Renal pelvis (tissue), 12 donors: ENCODE results near the gene HERPUD2. TPM values are rescaled to one million over a fixed set of nuclear protein-coding genes. Genes with fewer than 3 reads are reported as not detected.

Source experiments
- DNase-seq: peaks from one replicate; pipeline ENCODE4 v3.0.0-alpha.2; 2013
- long read RNA-seq, 16 experiments: transcript quantifications; one replicate each; lab custom pipeline, GENCODE V29; 2026
- polyA plus RNA-seq, 3 donors: library from polyadenylated mRNA; unstranded; fragments of 120-200 nt; gene quantifications; one replicate each; pipeline ENCODE4 v1.2.1, GENCODE V29; 2013; ENCODE audit not compliant: insufficient read length in 3 of 3

Gene HERPUD2, protein sequence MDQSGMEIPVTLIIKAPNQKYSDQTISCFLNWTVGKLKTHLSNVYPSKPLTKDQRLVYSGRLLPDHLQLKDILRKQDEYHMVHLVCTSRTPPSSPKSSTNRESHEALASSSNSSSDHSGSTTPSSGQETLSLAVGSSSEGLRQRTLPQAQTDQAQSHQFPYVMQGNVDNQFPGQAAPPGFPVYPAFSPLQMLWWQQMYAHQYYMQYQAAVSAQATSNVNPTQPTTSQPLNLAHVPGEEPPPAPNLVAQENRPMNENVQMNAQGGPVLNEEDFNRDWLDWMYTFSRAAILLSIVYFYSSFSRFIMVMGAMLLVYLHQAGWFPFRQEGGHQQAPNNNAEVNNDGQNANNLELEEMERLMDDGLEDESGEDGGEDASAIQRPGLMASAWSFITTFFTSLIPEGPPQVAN
- 10 to 100 TPM; 27.4 to 42.6 (median 35.2) TPM for polyA plus RNA-seq
- long read RNA-seq, donor 1, partial matches to known transcripts, result 0 of 1 reads
- long read RNA-seq, donor 1, other reads (novel, unspliced or antisense), result 0 of 1 reads
- long read RNA-seq, donor 2, partial matches to known transcripts, result 61 of 68 reads
- long read RNA-seq, donor 2, other reads (novel, unspliced or antisense), result 0 of 68 reads
- long read RNA-seq, donor 3, partial matches to known transcripts, result 0 of 1 reads
- long read RNA-seq, donor 3, other reads (novel, unspliced or antisense), result 0 of 1 reads
- long read RNA-seq, donor 4, partial matches to known transcripts, result 6 of 8 reads
- long read RNA-seq, donor 4, other reads (novel, unspliced or antisense), result 0 of 8 reads
- long read RNA-seq, donor 5, partial matches to known transcripts, result 22 of 23 reads
- long read RNA-seq, donor 5, other reads (novel, unspliced or antisense), result 0 of 23 reads
- long read RNA-seq, donor 6, partial matches to known transcripts, result 7 of 11 reads
- long read RNA-seq, donor 6, other reads (novel, unspliced or antisense), result 0 of 11 reads
- long read RNA-seq, donor 7, partial matches to known transcripts, result 5 of 8 reads
- long read RNA-seq, donor 7, other reads (novel, unspliced or antisense), result 0 of 8 reads
- long read RNA-seq, donor 8, partial matches to known transcripts, result 49 of 51 reads
- long read RNA-seq, donor 8, other reads (novel, unspliced or antisense), result 0 of 51 reads
- long read RNA-seq, donor 9, partial matches to known transcripts, result 0 of 4 reads
- long read RNA-seq, donor 9, other reads (novel, unspliced or antisense), result 0 of 4 reads
- long read RNA-seq, donor 10, partial matches to known transcripts, result 6 of 10 reads
- long read RNA-seq, donor 10, other reads (novel, unspliced or antisense), result 0 of 10 reads
- long read RNA-seq, donor 11, transcript HERPUD2-202 (8 exons, 3,057 nt), result major isoform, 5 of 11 reads
- long read RNA-seq, donor 11, partial matches to known transcripts, result 5 of 11 reads
- long read RNA-seq, donor 11, other reads (novel, unspliced or antisense), result 0 of 11 reads
- long read RNA-seq, donor 12, partial matches to known transcripts, result 0 of 6 reads
- long read RNA-seq, donor 12, other reads (novel, unspliced or antisense), result 0 of 6 reads
- long read RNA-seq, donor 13, partial matches to known transcripts, result 16 of 18 reads
- long read RNA-seq, donor 13, other reads (novel, unspliced or antisense), result 0 of 18 reads
- long read RNA-seq, donor 14, transcript HERPUD2-202 (8 exons, 3,057 nt), result major isoform, 6 of 20 reads
- long read RNA-seq, donor 14, partial matches to known transcripts, result 12 of 20 reads
- long read RNA-seq, donor 14, other reads (novel, unspliced or antisense), result 0 of 20 reads
- long read RNA-seq, donor 15, partial matches to known transcripts, result 28 of 32 reads
- long read RNA-seq, donor 15, other reads (novel, unspliced or antisense), result 0 of 32 reads
- long read RNA-seq, donor 16, result 0 reads

DNA sequence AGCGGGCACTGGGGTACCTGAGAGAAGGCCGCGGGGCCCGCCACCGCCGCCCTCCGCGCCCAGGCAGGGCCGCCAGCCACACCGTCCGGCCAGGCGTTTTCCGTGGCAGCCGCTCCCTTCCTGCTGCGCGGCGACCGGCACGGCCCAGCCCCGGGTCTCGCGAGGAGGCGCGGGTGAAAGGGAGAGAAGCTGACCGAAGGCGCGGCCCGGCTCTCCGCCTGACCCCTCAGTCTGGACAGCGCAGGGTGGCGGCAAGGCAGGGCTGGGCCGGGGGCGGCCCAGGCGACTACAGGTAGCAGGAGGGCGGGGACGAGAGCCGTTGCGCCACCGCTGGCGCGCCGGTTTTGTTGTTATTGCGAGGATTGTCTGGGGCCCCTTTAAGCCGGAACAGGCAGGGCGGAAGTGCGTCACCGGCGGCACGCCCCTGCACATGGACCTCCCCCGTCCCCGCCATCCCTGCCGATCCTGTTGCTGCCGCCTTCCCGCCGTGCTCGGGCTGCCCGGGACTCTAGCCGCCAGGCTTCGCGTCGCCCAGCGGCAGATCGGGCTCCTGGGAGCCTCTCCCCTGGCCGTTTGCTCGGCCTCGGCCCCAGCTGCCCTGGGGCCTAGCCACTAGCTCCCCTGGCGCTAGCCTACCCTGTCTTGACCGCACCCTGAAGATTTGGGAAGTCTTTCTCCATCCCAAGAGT lies at the start of gene HERPUD2:
Gene HERPUD2, minus strand, starts transcription at position 352 of the 689 bp plus-strand sequence. CDS start 805 bp downstream, outside the sequence.
- peak; percentile 93 for DNase-seq

DNA sequence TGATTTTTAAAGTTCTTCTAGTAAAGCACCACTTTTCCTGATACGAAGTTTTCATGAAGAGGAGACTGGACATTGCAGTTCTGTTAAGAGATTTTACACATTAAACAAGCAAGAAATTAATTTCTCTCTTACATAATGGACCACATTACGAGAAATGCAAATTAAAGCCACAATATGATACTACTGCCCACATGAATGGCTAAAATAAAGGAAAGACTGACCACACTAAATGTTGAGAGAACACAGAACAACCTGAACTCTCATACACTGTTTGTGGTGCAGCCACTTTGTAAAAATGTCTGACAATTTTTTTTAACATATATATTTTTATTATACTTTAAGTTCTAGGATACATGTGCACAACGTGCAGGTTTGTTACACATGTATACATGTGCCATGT lies 44.0 kb upstream of the HERPUD2 start:
- DNase-seq, result no peak

DNA sequence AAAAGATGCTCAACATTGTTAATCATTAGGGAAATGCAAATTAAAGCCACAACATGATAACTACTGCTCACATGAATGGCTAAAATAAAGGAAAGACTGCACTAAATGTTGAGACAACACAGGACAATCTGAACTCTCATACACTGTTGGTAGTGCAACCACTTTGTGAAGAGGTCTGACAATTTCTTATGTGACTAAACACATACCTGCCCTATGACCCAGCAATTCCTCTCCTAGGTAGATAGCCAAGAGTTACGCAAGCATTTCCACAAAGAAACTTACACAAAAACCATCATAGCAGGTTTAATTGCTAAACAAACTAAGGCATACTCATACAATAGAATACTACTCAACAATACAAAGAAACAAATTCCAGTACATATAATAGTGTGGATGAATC lies 41.8 kb upstream of the HERPUD2 start:
- DNase-seq, result no peak

- no peak for DNase-seq
Observed at GRCh38 chr7:35735396-35735795, 40.5 kb upstream of the HERPUD2 start.

DNA sequence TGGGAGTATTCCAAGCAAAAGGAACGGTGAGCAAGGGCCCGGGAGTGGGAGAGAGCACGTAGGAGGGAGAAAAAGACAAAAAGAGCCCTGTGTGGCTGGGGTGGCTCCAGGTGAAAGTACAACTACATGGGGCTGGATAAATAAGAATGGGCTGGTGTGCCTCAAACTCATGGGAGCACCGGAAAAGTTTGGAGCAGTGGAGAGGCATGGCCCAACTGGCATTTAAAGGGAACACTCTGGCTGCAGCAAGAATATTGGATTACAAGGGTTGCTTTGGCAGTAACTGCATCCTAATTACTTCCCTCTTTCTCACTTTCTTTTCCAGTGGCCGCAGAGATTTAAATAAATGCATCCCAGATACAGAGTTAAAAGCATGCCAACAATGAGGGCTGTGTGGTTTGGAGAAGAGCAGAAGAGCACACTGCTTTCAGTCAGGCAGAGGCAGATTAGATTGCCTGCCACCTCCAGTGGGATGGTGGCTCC lies 39.1 kb upstream of the HERPUD2 start:
- DNase-seq, result no peak

- DNase-seq, result no peak
Observed at GRCh38 chr7:35731349-35731748, 36.4 kb upstream of the HERPUD2 start.

DNA sequence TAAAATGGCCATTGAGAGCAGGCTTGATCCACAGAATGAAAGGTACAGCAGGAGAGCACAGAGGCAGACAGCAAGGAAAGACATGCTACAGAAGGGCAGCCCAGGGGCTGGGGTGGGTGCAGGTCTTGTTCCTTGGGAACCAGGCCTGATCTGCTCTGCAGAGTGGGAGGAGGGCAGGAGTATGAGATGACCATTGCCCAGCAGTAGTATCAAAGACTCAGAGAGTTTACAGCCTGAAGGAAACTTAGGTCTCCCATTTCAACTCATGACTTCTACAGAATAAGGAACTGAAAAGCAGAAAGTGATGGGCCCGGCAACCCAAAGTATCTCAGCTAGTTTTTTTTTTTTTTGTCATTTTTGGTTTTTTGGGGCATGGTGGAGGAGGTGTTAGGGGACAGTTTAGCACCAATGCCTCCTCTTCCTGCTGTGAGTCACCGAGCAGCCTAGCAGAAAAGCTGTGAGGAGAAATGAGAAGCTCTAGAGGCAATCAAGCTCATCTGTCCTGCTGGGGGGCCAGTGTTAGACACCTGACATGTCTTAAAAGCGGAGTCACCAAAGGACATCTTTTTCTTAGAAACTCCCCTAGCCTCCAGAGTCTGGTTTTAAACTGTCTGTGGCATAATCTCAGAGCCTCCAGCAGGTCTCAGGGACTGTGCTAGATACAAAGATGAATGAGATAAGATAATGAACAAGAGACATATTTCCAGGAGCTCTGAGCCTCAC lies 34.3 kb upstream of the HERPUD2 start:
- no peak for DNase-seq

DNA sequence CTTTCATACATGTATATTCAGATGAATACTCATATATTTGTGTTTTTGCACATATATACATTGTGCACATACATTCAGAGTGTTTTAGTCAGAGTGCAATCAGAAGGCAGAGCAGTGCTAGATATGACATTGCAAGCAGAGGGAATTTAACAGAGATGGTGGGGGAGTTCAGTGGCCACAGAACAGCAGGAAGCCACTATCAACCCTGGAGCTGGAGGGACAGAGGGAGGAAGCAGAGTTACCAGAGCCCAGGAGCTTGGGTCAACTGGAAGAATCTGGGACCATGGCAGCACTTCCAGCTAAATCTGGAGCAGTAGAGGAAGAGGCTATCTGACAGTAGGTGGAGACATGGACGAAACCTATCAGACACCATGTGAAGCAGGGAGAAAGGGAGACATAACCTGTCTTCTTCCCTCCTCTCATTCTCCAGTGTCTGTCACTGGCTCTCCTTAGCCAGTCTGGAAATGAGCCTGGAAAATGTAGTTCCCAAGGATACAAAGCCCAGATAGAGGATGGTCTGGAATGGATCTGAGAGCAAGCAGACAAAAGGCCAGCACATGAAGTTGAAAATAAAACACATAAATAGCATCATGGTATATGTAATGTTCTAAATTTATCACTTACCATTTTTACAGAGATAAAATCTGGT lies 33.6 kb upstream of the HERPUD2 start:
- no peak for DNase-seq

GRCh38 chr7:35727571-35727970 lies 32.6 kb upstream of the HERPUD2 start:
- no peak for DNase-seq

DNA sequence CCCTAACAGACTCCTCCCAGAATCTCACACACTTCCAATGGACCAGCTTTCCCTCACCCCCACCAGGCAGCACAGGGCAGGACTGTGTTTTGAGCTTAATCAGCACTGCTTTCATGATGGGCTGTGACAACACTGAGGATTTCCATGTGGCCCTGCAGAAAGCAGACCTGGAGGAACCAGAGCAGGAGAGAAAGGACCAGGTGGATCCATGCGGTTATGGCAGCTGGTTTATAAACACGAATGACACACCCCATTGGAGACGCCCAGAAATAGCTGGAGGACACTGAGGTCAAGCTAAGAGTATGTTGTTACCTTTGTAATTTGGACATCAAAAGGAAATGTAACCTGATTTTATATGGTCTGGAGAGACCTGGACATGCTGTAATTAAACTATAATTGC lies 31.7 kb upstream of the HERPUD2 start:
- no peak for DNase-seq

- no peak for DNase-seq
Observed at GRCh38 chr7:35725280-35725680, 30.3 kb upstream of the HERPUD2 start.

DNA sequence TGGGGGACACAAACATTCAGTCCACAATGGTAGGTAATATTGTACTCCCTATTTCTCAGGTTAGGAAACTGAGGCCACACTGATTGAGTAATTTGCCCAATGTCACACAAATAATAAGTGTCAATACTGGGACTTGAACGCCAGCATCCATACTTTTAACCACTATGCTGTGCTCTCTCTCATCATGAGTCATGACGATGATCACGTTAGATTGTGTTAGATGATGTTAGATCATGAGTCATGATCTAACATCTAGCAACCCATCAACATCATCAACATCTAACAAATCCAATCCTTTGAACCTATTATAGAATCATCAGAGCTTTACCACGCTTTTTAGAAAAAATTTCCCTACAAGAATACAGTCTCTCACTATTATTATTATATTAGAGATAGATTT lies 28.1 kb upstream of the HERPUD2 start:
- DNase-seq, result no peak

DNA sequence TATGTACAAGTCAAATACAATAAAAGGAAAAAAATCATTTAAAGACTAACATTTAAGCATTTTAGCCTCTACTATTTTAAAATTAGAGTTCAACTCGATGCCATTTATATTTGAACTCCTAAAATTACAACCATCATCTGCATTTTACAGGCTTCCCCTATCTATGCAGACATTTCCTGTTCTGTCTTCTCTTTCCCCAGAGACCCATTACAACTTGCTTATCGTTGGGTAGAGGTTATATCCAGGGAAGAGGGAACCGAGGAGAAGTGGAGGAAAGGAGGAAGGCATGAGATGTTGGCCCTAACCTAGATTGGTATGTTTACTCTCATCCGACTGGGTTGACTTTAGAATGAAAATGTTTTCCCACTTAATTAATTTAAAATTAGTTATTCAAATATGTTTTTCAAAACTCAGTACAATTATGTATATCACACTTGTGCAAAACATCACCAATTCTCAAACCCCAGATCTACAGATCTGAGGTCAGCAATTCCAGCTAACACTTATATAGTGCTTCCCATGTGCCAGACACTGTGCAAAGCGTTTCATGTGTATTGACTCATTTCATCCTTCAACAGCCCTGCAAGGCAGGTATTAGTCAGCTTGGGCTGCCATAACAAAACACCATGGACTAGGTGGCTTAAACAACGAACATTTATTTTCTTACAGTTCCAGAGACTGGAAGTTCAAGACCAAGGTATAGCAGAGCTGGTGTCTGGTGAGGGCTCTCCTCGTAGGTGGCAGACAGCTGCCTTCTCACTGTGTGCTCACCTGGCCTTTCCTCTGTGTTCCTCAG lies 27.3 kb upstream of the HERPUD2 start:
- no peak for DNase-seq

DNA sequence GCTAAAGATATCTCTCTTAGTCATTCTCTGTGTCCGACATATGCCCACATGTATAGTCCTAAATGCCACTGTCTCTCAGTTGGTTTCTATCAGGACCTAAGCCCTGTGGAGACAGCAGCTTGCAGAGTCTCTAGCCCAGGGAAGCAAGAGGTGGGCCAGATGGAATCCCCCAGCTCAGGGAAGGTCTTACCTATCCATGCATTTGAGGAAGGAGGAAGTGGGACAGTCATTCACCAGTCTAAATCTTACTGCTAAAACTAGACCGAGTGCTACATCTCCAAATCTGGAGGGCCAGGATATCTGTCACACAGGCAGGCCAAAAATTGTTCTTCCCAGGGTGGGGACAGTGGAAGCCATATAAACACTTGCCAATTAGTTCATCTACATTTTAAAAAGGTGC lies 26.4 kb upstream of the HERPUD2 start:
- no peak for DNase-seq

- no peak for DNase-seq
Observed at GRCh38 chr7:35720849-35721248, 25.9 kb upstream of the HERPUD2 start.

DNA sequence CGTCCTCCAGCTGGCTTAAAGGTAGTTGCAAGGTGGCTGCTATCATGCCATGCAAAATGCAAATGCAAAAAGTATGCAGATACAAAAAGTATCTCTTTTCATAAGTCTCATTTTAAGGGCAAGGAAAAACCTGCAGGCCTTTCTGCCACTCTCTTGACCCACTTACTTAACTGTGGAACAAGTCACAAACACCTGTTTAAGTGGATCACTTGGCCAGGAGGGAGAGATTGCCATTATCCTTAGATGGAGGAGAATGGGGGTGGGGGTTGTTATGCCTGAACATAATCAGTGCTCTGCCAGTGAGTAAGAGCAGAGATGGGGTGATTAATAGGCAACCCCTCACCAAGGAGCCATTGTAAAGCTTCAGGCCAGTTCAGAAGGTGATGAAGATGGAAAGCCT lies 25.1 kb upstream of the HERPUD2 start:
- no peak for DNase-seq

GRCh38 chr7:35718047-35718446 lies 23.1 kb upstream of the HERPUD2 start:
- no peak for DNase-seq

DNA sequence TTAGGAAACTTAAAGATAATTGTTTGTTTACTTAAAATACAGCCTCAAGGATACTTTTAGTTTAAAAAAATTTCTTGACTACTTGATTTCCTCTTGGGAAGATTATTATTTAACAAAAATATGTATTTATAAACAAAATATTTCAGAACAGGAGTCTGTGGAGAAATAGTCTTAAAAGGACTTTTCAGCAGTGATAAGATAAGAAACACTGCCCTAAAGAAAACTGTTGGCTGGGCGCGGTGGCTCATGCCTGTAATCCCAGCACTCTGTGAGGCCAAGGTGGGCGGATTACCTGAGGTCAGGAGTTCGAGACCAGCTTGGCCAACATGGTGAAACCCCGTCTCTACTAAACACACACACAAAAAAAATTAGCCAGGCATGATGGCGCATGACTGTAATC lies 22.6 kb upstream of the HERPUD2 start:
- no peak for DNase-seq
